Heart right ventricle (tissue), 16 donors: ENCODE results near the gene GAN. TPM values are rescaled to one million over a fixed set of nuclear protein-coding genes. Genes with fewer than 3 reads are reported as not detected.

Experiments
- ATAC-seq, 8 donors: fragments of 200-7000 bp; cut with Tn5 transposase; one replicate each; pipeline ENCODE4 v1.9.1; 2020; ENCODE audit warnings: mild to moderate bottlenecking in 8 of 8, moderate library complexity in 8 of 8, moderate number of reproducible peaks in 1 of 8
- DNase-seq, 2 donors: peaks; one replicate each; pipeline ENCODE4 v3.0.0-alpha.2; 2020
- H3K27ac ChIP-seq, 10 donors: fragments of 200-600 bp; sonication (generic) in 2 of 10; one replicate each; pipeline versions ENCODE4 v1.5.0 to v1.8.0; 2020 to 2022; ENCODE audit warnings: mild to moderate bottlenecking in 3 of 10
- H3K27me3 ChIP-seq, 7 donors: fragments of 200-600 bp; one replicate each; pipeline ENCODE4 v1.8.0; 2021 to 2022; ENCODE audit warnings: mild to moderate bottlenecking in 2 of 7
- H3K36me3 ChIP-seq, 9 donors: fragments of 200-600 bp; sonication (generic) in 1 of 9; one replicate each; pipeline versions ENCODE4 v1.5.0 to v1.8.0; 2020 to 2022; ENCODE audit warnings: mild to moderate bottlenecking in 2 of 9
- H3K4me1 ChIP-seq, 9 donors: fragments of 200-600 bp; sonication (generic) in 1 of 9; one replicate each; pipeline versions ENCODE4 v1.5.0 to v1.8.0; 2020 to 2022; ENCODE audit warnings: mild to moderate bottlenecking in 4 of 9
- H3K4me3 ChIP-seq, 10 donors: fragments of 200-600 bp; sonication (generic) in 2 of 10; one replicate each; pipeline versions ENCODE4 v1.5.0 to v1.8.0; 2020 to 2022; ENCODE audit warnings: mild to moderate bottlenecking in 7 of 10, moderate library complexity in 2 of 10
- H3K9me3 ChIP-seq, 11 donors: fragments of 200-600 bp in 10 of 11; sonication (generic) in 2 of 11; one replicate each; pipeline versions ENCODE4 v1.5.0 to v1.8.0; 2013 to 2022; ENCODE audit warnings: mild to moderate bottlenecking in 2 of 11, control low read depth in 1 of 11, moderate library complexity in 1 of 11
- WGBS, 2 donors: extraction: QIAGEN DNeasy Blood & Tissue Kit; methylation state at CpG; one replicate each; pipeline ENCODE4 v1.1.7; 2013; ENCODE audit warnings: inconsistent platforms in 1 of 2; 5-methylcytosine and 5-hydroxymethylcytosine counted together
- intact Hi-C, 10 donors: fragments of 100-400 bp; cut with DNase I; formaldehyde crosslinking; loops; one replicate each; pipeline versions ENCODE4 v1.11.1 to v1.14.2; 2022
- polyA plus RNA-seq, 2 donors: library from polyadenylated mRNA; stranded (reverse); fragments of 200-250 nt; gene quantifications; one replicate each; pipeline ENCODE4 v1.2.3, GENCODE V29; 2013
- total RNA-seq, 10 donors: library from RNA; stranded (reverse); fragmentation: NEBNext Ultra II Directional in 3 of 10; extraction: Animal tissue kit (Norgen Biotek cat#: 25700) in 3 of 10; gene quantifications; one replicate each; pipeline versions ENCODE4 v1.2.1 to v1.2.4, GENCODE V29; 2021 to 2023
- TF ChIP-seq, protein P1 (sequence below), 9 donors: fragments of 200-600 bp; sonication (generic) in 2 of 9; IDR thresholded peaks; one replicate each; pipeline versions ENCODE4 v1.5.0 to v1.8.0; 2021 to 2022; ENCODE audit warnings: antibody characterized with exemption in 9 of 9, mild to moderate bottlenecking in 5 of 9, moderate library complexity in 1 of 9
- donor health status: Arrhythmogenic right ventricular cardiomyopathy.
- donor health status: ischemic (EF 13 %, LVEDD 7.1; RV severe dilation, severe dysfunction).
- donor health status: healthy with polysubstance abuse.
- donor health status: DM: no; HTN: yes; CAD: no.
- donor health status: DM: no; HTN: no; CAD: no.
- donor health status: ischemic (EF 25% LVEDD 6.9; RV normal size, moderate dysfunction).
- donor health status: ischemic (EF 25% LVEDD 5.7; RV mildly dilated, moderate dysfunction).
- donor health status: healthy.
- donor health status: DM: yes; HTN: yes; CAD: no.
- donor health status: Ischemic cardiomyopathy.
- donor health status: ischemic (EF 35%, LVEDD 5.7; RV mildly dilated, moderate dysfunction).
- donor health status: nonischemic (EF 11% LVEDD 7.7; RV severe dilation, severe dysfunction).
- donor health status: DM: yes; HTN: yes; CAD: no.
- donor health status: PGD.
- donor health status: ischemic (EF 29% LVEDD 5.4; RV normal size, mild dysfunction).
- donor health status: nonischemic (EF 23%, LVEDD 6.1; RV moderate dilation, normal function).

GAN gene
- total and polyA plus RNA-seq, 12 donors, result 0.94 to 17.7 (median 12.2) TPM

DNA sequence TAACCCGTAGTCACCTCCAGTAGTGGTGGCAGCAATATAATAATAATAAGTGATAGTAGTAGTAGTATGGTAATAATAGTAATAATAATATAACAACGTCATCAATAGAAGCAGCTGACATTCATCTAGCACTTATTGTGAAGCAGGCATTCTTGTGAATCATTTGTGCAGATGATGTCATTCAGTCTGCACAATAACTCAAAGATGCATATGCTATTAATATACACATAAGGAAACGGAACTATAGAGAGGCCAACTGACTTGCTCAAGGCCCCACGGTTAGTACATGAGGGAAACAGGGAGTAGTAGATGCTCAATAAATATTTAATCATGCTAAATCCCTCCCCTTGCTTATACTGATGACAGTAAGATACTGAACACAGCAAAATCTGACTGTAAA is 35.4 kb upstream of the GAN start:
- intact Hi-C loops, result loop anchor here in 1 of 10 donors (5.0 kb wide), 1 partner anchor 1363 kb away; no protein-coding TSS in a partner anchor
- TF ChIP-seq, protein P1, sequence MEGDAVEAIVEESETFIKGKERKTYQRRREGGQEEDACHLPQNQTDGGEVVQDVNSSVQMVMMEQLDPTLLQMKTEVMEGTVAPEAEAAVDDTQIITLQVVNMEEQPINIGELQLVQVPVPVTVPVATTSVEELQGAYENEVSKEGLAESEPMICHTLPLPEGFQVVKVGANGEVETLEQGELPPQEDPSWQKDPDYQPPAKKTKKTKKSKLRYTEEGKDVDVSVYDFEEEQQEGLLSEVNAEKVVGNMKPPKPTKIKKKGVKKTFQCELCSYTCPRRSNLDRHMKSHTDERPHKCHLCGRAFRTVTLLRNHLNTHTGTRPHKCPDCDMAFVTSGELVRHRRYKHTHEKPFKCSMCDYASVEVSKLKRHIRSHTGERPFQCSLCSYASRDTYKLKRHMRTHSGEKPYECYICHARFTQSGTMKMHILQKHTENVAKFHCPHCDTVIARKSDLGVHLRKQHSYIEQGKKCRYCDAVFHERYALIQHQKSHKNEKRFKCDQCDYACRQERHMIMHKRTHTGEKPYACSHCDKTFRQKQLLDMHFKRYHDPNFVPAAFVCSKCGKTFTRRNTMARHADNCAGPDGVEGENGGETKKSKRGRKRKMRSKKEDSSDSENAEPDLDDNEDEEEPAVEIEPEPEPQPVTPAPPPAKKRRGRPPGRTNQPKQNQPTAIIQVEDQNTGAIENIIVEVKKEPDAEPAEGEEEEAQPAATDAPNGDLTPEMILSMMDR (IDR thresholded peaks at IDR 0.05), result no peak
- H3K27me3 ChIP-seq, result no peaks in the 10 kb centered on the region
- DNase-seq (no peak), ATAC-seq (no peak)
- H3K36me3 ChIP-seq, result no peaks in the 10 kb centered on the region
- H3K27ac ChIP-seq, result no peak overlapping the region
- 48 to 59% methylated on average over 4 of the region's 4 CpGs for WGBS, 2 donors
- no peak overlapping the region for H3K4me3 ChIP-seq
- no peaks in the 10 kb centered on the region for H3K9me3 ChIP-seq
- H3K4me1 ChIP-seq, result no peaks in the 10 kb centered on the region

DNA sequence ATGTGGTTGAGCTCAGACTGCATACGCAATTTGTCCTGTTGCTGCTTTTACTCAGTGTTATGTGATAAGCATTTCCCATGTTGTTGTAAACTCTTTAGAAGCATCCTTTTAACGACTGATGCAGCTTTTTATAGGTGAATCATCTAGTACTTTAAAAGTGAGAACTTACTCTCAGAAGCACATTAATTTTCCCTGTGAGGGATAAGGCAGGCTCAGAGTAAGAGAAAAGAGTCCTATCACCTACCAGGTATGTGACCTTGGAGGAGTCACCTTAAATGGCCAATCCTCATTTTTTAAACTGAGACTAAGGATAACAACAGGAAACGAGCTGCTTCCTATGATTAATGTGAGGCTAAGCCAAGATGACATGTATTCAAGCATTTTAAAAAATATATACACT is 34.4 kb upstream of the GAN start:
- Histone ChIP-seq H3K27ac (no peak overlapping the region), H3K4me3 (no peak overlapping the region), H3K27me3 (no peaks in the 10 kb centered on the region), H3K9me3 (no peaks in the 10 kb centered on the region), H3K4me1 (no peaks in the 10 kb centered on the region), H3K36me3 (no peaks in the 10 kb centered on the region)
- no peak for ATAC-seq
- whole genome bisulfite sequencing, 2 donors, result 46 to 50% methylated on average over 3 of the region's 3 CpGs
- intact Hi-C loops, result no loop called here
- no peak for DNase-seq
- TF ChIP-seq, protein P1 (IDR thresholded peaks at IDR 0.05), result no peak

DNA sequence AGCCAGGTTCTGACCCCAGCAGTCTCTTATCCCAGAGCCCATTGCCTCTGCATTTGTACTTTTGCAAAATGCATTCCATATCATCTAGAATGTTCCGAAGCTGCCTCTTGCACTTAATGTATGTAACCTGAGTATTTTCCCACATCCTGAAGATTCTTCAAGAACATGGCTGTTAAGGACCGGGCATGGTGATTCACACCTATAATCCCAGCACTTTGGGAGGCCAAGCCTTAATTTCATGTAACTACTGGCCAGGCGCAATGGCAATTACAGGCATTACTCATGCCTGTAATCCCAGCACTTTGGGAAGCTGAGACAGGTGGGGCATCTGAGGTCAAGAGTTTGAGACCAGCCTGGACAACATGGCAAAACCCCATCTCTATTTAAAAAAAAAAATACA is 31.7 kb upstream of the GAN start:
- H3K4me1 ChIP-seq, result no peaks in the 10 kb centered on the region
- TF ChIP-seq, protein P1 (IDR thresholded peaks at IDR 0.05), result no peak
- intact Hi-C loops, result no loop called here

DNA sequence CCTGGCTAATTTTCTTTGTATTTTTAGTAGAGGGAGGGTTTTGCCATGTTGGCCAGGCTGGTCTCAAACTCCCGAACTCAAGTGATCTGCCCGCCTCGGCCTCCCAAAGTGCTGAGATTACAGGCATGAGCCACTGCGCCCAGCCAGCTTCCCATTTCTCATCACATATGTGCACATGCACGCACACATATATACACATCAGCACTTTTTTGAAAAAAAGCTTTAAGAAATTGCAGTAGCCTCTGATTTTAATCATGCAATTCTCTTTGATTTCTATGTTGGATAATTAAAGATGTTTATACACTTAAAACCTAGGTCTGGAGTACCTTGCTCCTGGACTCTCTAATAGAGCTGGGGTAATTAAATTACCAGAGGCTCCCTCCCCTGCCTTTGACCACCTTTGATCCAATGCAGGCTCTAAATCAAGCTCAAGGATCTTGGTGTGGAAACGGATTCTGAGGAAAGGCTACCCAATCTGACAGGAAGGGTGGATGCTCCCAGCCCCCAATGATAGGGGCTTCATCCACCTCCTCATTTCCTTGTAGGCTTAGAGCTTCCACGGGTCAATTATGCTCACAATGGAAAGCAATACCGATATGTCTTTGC is 29.7 kb upstream of the GAN start:
- intact Hi-C loops, result no loop called here
- H3K27me3 ChIP-seq, result peaks cover 0 to 3% (median 0%) of the 10 kb centered on the region in 7 donors
- 75 to 81% methylated on average over 8 of the region's 8 CpGs for WGBS, 2 donors
- H3K4me1 ChIP-seq, result no peaks in the 10 kb centered on the region
- no peak overlapping the region for H3K27ac ChIP-seq
- TF ChIP-seq, protein P1 (IDR thresholded peaks at IDR 0.05), result no peak
- H3K4me3 ChIP-seq, result no peak overlapping the region
- no peaks in the 10 kb centered on the region for H3K36me3 ChIP-seq
- ATAC-seq (no peak), DNase-seq (no peak)
- H3K9me3 ChIP-seq, result no peaks in the 10 kb centered on the region

More for the DNA sequence above, 31.7 kb upstream of the GAN start:
- Histone ChIP-seq H3K9me3 (no peaks in the 10 kb centered on the region), H3K27ac (no peak overlapping the region), H3K27me3 (no peaks in the 10 kb centered on the region), H3K4me3 (no peak overlapping the region), H3K36me3 (no peaks in the 10 kb centered on the region)
- ATAC-seq (no peak), DNase-seq (no peak)
- 94 to 99% methylated on average over 3 of the region's 3 CpGs for WGBS, 2 donors
